Endothelial cell of umbilical vein (primary cell): ENCODE results near the gene APBA3. TPM values are rescaled to one million over a fixed set of nuclear protein-coding genes. Genes with fewer than 3 reads are reported as not detected.

ENCODE experiments used
- BruUV-seq: library from RNA; stranded (reverse); fragments of 400-500 nt; replicated peaks from 2 replicates; lab custom pipeline; 2021; lab: Mats Ljungman, UMichigan
- CTCF ChIA-PET: fragments of 300-600, 350-600 bp; sonication (Branson Sonifier 250); formaldehyde crosslinking; loops from one replicate; lab custom pipeline; 2021; ENCODE audit warnings: antibody characterized with exemption, inconsistent platforms; lab: Charles Lee
- POLR2A ChIA-PET: fragments of 300-600, 350-600 bp; sonication (Branson Sonifier 250); formaldehyde crosslinking; loops from one replicate; lab custom pipeline; 2021; ENCODE audit warnings: antibody characterized with exemption, inconsistent platforms; lab: Charles Lee
- DNase-seq: peaks from one replicate; pipeline ENCODE4 v3.0.0-alpha.2; 2011; ENCODE audit warnings: low read depth, low spot score
- FAIRE-seq: peaks from 2 replicates; lab custom pipeline; 2011; peaks lifted over from hg19 to GRCh38; lab: Jason Lieb, UNC
- H2AFZ ChIP-seq: 2 replicates; pipeline ENCODE4 v1.6.0; 2012; ENCODE audit warnings: low read depth, low read length, control low read depth, inconsistent platforms
- H3K27ac ChIP-seq: 2 replicates; pipeline ENCODE4 v1.5.1; 2011; ENCODE audit warnings: low read depth, mild to moderate bottlenecking, control low read depth, low read length, moderate library complexity; ENCODE audit not compliant: insufficient read depth
- H3K27me3 ChIP-seq, 2 experiments: 2 replicates each; pipeline versions ENCODE4 v1.6.0 to v1.6.1; 2011; ENCODE audit warnings: low read length in 2 of 2, mixed read lengths in 1 of 2; ENCODE audit not compliant: control insufficient read depth in 2 of 2, insufficient read depth in 2 of 2
- H3K36me3 ChIP-seq, 2 experiments: 2 replicates in 1 of 2; 3 replicates in 1 of 2; pipeline ENCODE4 v1.5.1; 2011; ENCODE audit warnings: low read length in 2 of 2, mild to moderate bottlenecking in 1 of 2, moderate library complexity in 1 of 2; ENCODE audit not compliant: control insufficient read depth in 2 of 2, insufficient read depth in 2 of 2; ENCODE audit errors: extremely low read depth in 1 of 2
- H3K4me1 ChIP-seq: 3 replicates; pipeline ENCODE4 v1.5.1; 2011; ENCODE audit warnings: mild to moderate bottlenecking, low read length; ENCODE audit not compliant: control insufficient read depth, insufficient read depth; ENCODE audit errors: extremely low read depth
- H3K4me2 ChIP-seq: 2 replicates; pipeline ENCODE4 v1.6.1; 2011; ENCODE audit warnings: low read length, control low read depth, mixed read lengths; ENCODE audit not compliant: insufficient read depth
- H3K4me3 ChIP-seq, 3 experiments: fragments of 200-600 bp in 1 of 3; sonication (generic), shearing (Covaris generic) in 1 of 3; replicated peaks in 1 of 3; 2 replicates each; pipeline ENCODE4 v1.5.1; 2011 to 2016; ENCODE audit warnings: control low read depth in 3 of 3, low read length in 3 of 3, mild to moderate bottlenecking in 2 of 3, inconsistent platforms in 1 of 3, low read depth in 1 of 3, moderate library complexity in 1 of 3; ENCODE audit not compliant: insufficient read depth in 1 of 3
- H3K79me2 ChIP-seq: 2 replicates; pipeline ENCODE4 v1.6.0; 2012; ENCODE audit warnings: low read length, inconsistent platforms; ENCODE audit not compliant: control insufficient read depth, insufficient read depth
- H3K9ac ChIP-seq: replicated peaks from 2 replicates; pipeline ENCODE3; 2011; ENCODE audit warnings: low read length, control low read depth; ENCODE audit not compliant: insufficient read depth; ENCODE audit errors: extremely low read depth
- H3K9me1 ChIP-seq: replicated peaks from 3 replicates; pipeline ENCODE4 v1.6.0; 2011; ENCODE audit warnings: mild to moderate bottlenecking, low read length; ENCODE audit not compliant: control insufficient read depth, insufficient read depth; ENCODE audit errors: extremely low read depth
- H3K9me3 ChIP-seq: replicated peaks from 2 replicates; pipeline ENCODE4 v1.5.1; 2012; ENCODE audit warnings: low read length, inconsistent platforms; ENCODE audit not compliant: control insufficient read depth, insufficient read depth
- H4K20me1 ChIP-seq: replicated peaks from 2 replicates; pipeline ENCODE3; 2011; ENCODE audit warnings: mild to moderate bottlenecking, low read length; ENCODE audit not compliant: control insufficient read depth, insufficient read depth; ENCODE audit errors: extremely low read depth
- EZH2 ChIP-seq: IDR thresholded peaks from 2 replicates; pipeline ENCODE4 v1.6.1; 2012; ENCODE audit warnings: borderline replicate concordance, low read depth, mild to moderate bottlenecking, moderate library complexity, low read length, inconsistent platforms; ENCODE audit not compliant: severe bottlenecking
- FOS ChIP-seq: IDR thresholded peaks from 2 replicates; pipeline ENCODE4 v1.6.1; 2011; ENCODE audit warnings: mild to moderate bottlenecking, low read length, moderate library complexity, borderline replicate concordance; ENCODE audit not compliant: insufficient read depth
- GATA2 ChIP-seq: IDR thresholded peaks from 2 replicates; pipeline ENCODE4 v1.7.0; 2011; ENCODE audit warnings: low read depth, mild to moderate bottlenecking, moderate library complexity, mixed read lengths, low read length; ENCODE audit not compliant: insufficient read length, insufficient read depth
- JUN ChIP-seq: IDR thresholded peaks from 2 replicates; pipeline ENCODE4 v1.6.1; 2011; ENCODE audit warnings: borderline replicate concordance, low read depth; ENCODE audit not compliant: insufficient read length, insufficient read depth
- MYC ChIP-seq: IDR thresholded peaks from one replicate; pipeline ENCODE4 v1.6.1; 2011; ENCODE audit warnings: mild to moderate bottlenecking, low read depth, low read length
- POLR2A ChIP-seq: IDR thresholded peaks from 2 replicates; pipeline ENCODE4 v1.6.1; 2012; ENCODE audit warnings: low read depth, mild to moderate bottlenecking, control low read depth, low read length
- POLR2AphosphoS5 ChIP-seq: IDR thresholded peaks from 2 replicates; pipeline ENCODE4 v1.6.1; 2012; ENCODE audit warnings: low read depth, mild to moderate bottlenecking, control low read depth, low read length, moderate library complexity; ENCODE audit not compliant: insufficient read depth
- dilution Hi-C: fragments of 300-500 bp; cut with MboI; formaldehyde crosslinking; loops from one replicate; pipeline ENCODE4 v1.15.0; 2019; ENCODE audit warnings: low sequenced_read_pairs; ENCODE audit not compliant: extremely low pct_ligation_motif_present
- intact Hi-C: fragments of 100-400 bp; cut with micrococcal nuclease; formaldehyde crosslinking; loops from one replicate; pipeline ENCODE4 v1.10.0; 2022
- polyA plus RNA-seq, 4 experiments: library from polyadenylated mRNA; depleted of rRNA in 3 of 4; stranded (reverse) in 3 of 4; unstranded in 1 of 4; fragments of >200 nt; gene quantifications; 2 replicates each; pipeline versions ENCODE4 v1.2.1 to v1.2.3, GENCODE V29; 2011 to 2012; ENCODE audit warnings: missing spikeins in 1 of 4
- total RNA-seq: library from RNA; stranded (reverse); gene quantifications from 2 replicates; pipeline ENCODE4 v1.2.3, GENCODE V29; 2021
- TF ChIP-seq, protein P1 (sequence below): IDR thresholded peaks from 2 replicates; pipeline ENCODE4 v1.6.1; 2011; ENCODE audit not compliant: insufficient read depth, insufficient read length
- TF ChIP-seq, protein P2 (sequence below), 2 donors: IDR thresholded peaks; 1 replicate in 1 of 2; 2 replicates in 1 of 2; pipeline ENCODE4 v1.5.1; 2011; ENCODE audit warnings: low read length in 2 of 2, mild to moderate bottlenecking in 2 of 2, moderate library complexity in 2 of 2, control low read depth in 1 of 2, inconsistent platforms in 1 of 2, low read depth in 1 of 2; ENCODE audit not compliant: insufficient read depth in 1 of 2; ENCODE audit errors: extremely low read depth in 1 of 2

APBA3 gene
- total and polyA plus RNA-seq, 2 donors (not counting 3 experiments of a cell fraction or from before 2014, with no cell fraction given), result 23.4 to 25.1 TPM

- Histone ChIP-seq H2AFZ (no peak overlapping the region), H3K27ac (no peak overlapping the region), H3K9ac (no peak overlapping the region), H4K20me1 (no peaks in the 10 kb centered on the region), H3K9me1 (no peaks in the 10 kb centered on the region), H3K4me2 (no peak overlapping the region), H3K9me3 (no peaks in the 10 kb centered on the region), H3K36me3 (no peaks in the 10 kb centered on the region), H3K79me2 (no peaks in the 10 kb centered on the region), H3K27me3 (peaks cover 20 to 27% of the 10 kb centered on the region in 2 experiments), H3K4me1 (no peaks in the 10 kb centered on the region), H3K4me3 (no peak overlapping the region)
- FAIRE-seq, result no peak
- DNase-seq, result no peak
- BruUV-seq, result no TSS peak
- ChIA-PET POLR2A (no interaction called here), CTCF (interaction anchor here (1.4 kb wide), 1 partner anchor 99 kb away, joined by 5 read pairs; no protein-coding TSS in a partner anchor)
- TF ChIP-seq, protein P1, sequence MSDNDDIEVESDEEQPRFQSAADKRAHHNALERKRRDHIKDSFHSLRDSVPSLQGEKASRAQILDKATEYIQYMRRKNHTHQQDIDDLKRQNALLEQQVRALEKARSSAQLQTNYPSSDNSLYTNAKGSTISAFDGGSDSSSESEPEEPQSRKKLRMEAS, result no peak
- no peak for TF ChIP-seq MYC
- no peak for TF ChIP-seq FOS
- TF ChIP-seq GATA2, result no peak
- no peak for TF ChIP-seq POLR2AphosphoS5
- no peak for TF ChIP-seq EZH2
- no peak for TF ChIP-seq POLR2A
- dilution Hi-C loops (no loop called here), intact Hi-C loops (no loop called here)
Observed at GRCh38 chr19:3723110-3723488, 38.4 kb downstream of the APBA3 start.

DNA sequence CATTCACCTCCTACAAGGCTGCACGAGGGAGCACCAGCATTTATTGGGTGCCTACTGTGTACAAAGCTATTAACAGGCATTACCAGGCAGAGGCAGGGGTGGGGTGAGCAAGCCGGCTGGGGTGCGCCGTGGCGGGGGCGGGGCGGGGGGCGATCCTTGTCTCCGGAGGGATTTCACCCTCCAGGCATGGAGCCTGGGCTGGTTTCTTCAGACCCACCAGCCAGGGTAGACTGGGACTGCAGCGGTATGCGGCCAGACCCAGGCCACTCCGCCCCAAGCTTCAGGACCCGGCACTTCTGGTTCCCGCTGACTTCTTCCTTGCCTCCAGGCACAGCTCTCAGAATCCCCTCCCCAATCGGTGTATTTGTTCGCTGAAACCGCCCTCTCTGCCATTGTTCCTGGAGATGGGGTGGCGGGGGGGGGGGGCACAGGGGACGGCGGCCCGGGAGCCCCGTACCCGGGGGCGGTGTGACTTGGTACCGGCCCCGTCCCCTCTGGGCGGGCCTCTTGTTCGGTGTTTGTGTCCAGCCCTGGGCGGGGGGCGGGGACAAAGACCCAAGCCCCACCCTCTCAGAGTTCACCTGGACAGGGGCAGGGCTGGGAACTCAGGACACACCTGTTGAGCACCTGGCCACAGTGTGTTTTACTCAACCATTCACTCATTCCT, 38.9 kb downstream of the APBA3 start:
- Histone ChIP-seq H3K36me3 (no peaks in the 10 kb centered on the region), H3K27me3 (peaks cover 20 to 27% of the 10 kb centered on the region in 2 experiments), H3K27ac (no peak overlapping the region), H3K9me1 (no peaks in the 10 kb centered on the region), H3K9me3 (no peaks in the 10 kb centered on the region), H4K20me1 (no peaks in the 10 kb centered on the region), H2AFZ (no peak overlapping the region), H3K4me1 (no peaks in the 10 kb centered on the region), H3K4me3 (no peak overlapping the region), H3K4me2 (no peak overlapping the region), H3K9ac (no peak overlapping the region), H3K79me2 (no peaks in the 10 kb centered on the region)
- dilution Hi-C loops, result no loop called here
- CTCF ChIA-PET, result interaction anchor here (1.4 kb wide), 1 partner anchor 99 kb away, joined by 5 read pairs; no protein-coding TSS in a partner anchor
- no TSS peak for BruUV-seq
- POLR2A ChIA-PET, result no interaction called here
- no peak for FAIRE-seq
- intact Hi-C loops, result no loop called here
- TF ChIP-seq MYC (no peak), FOS (no peak), EZH2 (no peak), POLR2AphosphoS5 (no peak), GATA2 (no peak), POLR2A (no peak), JUN (no peak)
- TF ChIP-seq, protein P1, result no peak
- TF ChIP-seq, protein P2, sequence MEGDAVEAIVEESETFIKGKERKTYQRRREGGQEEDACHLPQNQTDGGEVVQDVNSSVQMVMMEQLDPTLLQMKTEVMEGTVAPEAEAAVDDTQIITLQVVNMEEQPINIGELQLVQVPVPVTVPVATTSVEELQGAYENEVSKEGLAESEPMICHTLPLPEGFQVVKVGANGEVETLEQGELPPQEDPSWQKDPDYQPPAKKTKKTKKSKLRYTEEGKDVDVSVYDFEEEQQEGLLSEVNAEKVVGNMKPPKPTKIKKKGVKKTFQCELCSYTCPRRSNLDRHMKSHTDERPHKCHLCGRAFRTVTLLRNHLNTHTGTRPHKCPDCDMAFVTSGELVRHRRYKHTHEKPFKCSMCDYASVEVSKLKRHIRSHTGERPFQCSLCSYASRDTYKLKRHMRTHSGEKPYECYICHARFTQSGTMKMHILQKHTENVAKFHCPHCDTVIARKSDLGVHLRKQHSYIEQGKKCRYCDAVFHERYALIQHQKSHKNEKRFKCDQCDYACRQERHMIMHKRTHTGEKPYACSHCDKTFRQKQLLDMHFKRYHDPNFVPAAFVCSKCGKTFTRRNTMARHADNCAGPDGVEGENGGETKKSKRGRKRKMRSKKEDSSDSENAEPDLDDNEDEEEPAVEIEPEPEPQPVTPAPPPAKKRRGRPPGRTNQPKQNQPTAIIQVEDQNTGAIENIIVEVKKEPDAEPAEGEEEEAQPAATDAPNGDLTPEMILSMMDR (IDR thresholded peaks at IDR 0.05; ENCODE audit: extremely low read depth in 1 of 2, insufficient read depth in 1 of 2, low read depth in 1 of 2, low read length in 2 of 2), result no peak
- no peak for DNase-seq
